Stimulated activated CD4-positive, alpha-beta T cell treated with anti-CD3 and anti-CD28 coated beads, TNF-alpha, amount 100 ng/mL, for 48 hours (primary cell): ENCODE measurements around the gene HENMT1.

ENCODE experiments used
- DNase-seq, 3 donors: peaks; one replicate each; pipeline ENCODE4 v3.0.0-alpha.2; 2020; ENCODE audit warnings: low read depth in 3 of 3

HENMT1 gene

DNA sequence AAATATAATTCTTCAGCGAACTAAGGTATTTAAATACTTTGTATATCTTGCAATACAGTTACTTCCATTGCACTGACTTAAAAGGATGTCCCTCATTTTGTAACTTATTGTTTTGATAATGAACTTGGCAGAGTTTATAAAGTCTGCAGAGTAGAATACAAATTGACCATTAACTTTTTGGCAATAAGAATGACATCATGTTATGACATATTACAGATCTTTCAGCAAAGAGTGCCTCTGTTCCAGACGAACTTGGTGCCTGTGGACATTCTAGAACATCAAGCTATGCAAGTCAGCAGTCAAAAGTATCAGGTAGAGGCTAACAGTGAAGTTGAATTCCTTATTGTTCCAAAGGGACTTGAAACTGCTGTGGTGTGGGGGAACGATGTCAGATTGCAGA lies 32.9 kb downstream of the HENMT1 start:
- DNase-seq = no peak

DNA sequence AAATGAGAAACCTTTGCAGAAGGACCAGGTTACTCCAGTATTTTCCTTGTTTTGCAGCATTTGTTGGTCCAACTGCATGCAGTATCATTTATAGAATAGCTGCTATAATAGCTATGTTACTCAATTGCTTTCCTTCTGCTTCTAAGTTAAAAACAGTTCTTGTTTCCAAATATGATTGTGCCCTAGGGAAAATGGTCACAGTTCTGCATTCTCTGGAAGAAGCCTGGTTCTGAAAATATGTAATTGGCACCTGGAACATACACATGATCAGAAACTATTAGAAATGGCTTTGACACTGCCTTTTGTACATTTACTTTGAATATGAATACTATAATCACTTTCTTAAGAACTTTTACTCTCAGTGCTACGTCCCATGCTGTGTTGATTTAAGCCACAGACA lies 33.6 kb downstream of the HENMT1 start:
- no peak for DNase-seq

DNA sequence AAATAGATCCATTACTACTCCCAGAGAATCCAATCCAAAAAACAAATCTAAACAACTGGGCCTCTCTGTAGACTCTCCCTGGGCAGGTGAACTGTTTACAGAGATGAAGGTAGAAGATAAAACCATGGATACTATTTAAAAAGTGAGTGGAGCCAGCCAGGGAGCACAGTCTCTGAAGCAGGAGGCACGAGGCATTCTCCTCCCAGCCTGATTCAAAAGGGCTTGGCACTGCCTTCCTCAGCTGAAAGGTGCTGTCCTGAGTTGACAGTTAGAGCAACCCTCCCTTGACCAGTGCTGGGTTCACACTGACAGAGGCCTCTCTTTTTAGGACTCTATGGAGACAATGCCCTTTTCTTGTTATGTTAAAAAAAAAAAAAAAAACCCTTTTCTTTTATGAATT lies 36.8 kb downstream of the HENMT1 start:
- no peak for DNase-seq

DNA sequence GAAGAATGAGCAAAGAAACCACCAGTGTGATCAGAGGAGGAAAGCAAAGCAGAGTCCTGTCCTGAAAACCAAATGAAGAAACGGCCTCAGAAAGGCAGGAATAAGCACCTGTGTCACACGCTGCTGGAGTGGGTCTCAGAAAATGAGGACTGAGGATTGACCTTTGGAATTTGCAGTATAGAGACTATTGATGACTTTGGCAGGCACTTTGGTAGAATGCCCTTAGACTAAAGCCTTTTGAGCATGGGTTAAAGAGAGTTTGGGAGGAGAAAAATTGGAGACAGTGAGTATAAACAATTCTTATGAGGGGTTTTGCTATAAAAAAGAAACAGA lies 43.2 kb downstream of the HENMT1 start:
- no peak for DNase-seq

- DNase-seq = no peak
Measured at GRCh38 chr1:108617008-108617723, 43.7 kb downstream of the HENMT1 start.

DNA sequence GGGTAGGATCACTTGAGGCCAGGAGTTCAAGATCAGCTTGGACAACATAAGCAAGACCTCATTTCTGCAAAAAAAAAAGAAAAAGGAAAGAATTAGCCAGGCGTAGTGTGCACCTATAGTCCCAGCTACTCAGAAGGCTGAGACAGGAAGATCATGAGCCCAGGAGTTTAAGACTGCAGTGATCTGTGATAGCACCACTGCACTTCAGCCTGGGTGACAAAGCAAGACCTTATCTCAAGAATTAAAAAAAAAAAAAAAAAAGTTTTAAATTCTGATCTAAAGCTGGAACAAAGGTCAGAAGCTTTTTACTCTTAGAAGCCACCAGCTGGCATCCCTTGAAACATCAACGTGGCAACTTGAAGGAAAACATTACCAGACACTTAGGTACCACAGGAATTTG lies 45.3 kb downstream of the HENMT1 start:
- DNase-seq = no peak

GRCh38 chr1:108612496-108612895 lies 48.4 kb downstream of the HENMT1 start:
- no peak for DNase-seq

DNA sequence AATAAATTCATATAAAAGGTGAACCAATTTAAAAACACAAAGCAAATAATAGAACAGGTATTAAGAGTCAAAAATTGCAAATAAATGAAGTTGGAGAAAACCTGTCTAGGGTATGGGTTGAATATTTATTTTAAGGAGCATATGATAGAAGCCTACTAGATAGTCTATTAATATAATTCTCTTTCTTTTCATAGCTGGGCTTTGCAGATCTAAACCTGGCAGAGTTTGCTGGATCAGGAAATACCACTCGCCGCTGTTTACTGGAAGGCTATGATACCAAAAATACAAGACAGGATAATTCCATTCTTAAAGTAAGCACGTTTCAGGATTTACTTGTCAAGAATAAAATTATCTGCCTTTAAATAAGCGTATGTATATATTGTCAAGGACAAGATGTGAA lies 48.9 kb downstream of the HENMT1 start:
- DNase-seq = no peak

DNA sequence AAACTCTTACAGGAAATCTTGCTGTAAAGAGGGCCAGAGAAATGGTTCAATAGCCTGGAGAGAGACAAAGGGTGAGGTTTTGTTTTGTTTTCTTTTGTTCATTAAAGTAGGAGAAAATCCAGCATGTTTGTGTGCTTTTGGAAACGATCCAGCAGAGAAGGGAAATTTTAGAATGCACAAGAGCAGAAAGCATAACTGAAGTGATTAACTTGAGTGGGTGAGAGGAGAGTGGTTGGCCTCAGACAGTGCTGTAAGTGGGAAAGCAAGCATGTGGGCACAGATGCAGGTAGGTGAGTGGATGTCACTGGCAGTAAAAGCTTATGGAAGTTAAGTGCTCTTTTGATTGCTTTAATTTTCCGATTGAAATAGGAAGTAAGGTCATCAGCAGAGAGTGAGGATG lies 50.8 kb downstream of the HENMT1 start:
- no peak for DNase-seq

- DNase-seq = no peak
Measured at GRCh38 chr1:108609483-108610049, 51.3 kb downstream of the HENMT1 start.

DNA sequence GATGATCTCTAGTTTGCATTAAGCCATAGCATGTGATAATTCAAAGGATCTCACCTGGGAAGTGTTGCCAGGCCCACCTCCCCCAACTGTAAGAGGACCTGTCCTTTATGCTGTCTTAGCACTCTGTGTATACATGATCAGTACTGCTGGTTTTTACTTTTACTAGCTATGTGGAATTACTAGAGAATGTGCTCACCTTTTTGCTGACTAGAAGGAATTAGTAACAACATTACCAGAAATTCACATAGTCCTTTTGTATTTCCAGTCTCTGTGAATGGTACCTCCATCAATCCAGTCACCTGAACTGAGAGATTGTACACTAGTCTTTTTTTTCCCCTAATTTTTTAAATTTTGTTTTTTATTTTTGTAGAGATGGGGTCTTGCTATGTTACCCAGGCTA lies 54.4 kb downstream of the HENMT1 start:
- no peak for DNase-seq

GRCh38 chr1:108605633-108606032 lies 55.3 kb downstream of the HENMT1 start:
- no peak for DNase-seq

DNA sequence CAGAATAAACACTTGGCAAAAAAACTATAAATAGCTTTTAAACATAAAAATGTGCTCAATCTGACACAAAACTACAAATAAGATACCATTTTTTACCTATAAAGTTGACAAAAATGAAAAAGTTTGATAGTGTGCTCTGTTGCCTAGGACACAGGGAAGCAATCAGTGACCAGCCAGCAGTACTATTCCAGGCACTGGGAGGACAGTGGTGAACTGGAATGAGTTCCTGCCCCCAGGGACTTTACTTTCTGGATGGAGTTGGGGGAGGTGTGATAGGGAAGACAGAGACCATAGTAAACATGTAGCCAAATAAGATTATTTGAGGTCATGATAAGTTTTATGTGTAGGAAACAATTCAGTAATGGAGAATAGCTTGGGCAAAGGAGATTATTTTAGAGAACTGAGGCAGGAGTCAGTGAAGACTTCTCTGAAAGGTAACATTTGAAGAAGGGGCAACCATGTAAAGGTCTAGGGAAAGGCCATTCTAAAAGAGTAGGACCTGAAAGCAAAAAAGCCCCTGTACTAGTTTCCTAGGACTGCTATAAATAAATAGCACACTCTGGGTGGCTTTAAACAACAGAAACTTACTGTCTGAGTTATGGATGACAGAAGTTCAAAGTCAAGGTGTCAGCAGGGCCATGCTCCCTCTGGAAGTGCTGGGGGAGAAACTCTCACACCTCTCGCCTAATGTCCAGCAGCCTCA lies 59.0 kb downstream of the HENMT1 start:
- no peak for DNase-seq

DNA sequence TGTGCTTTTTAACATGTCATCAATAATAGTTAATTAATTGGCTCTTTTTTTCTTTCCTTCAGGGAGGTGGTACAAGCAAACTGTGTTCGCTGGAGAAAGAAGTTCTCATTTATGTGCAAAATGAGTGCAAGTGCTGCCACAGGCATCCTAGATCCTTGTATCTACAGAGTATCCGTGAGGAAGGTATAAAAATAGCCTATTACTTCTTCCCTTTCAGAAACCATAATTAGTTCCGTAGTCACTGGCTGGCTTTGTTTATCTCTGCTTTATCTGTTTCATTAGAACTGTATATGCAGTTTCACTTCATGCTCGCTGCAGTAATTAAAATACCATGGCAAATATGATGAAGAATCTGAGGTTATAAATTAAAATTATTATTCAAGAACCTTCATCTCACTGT lies 60.4 kb downstream of the HENMT1 start:
- no peak for DNase-seq

- no peak for DNase-seq
Measured at GRCh38 chr1:108598340-108598739, 62.6 kb downstream of the HENMT1 start.
